COLO668 (cell line): Measurements from ENCODE around the gene ADGRV1.

Experiments used
- DNase-seq: peaks from one replicate; lab custom pipeline; 2025; ENCODE audit not compliant: unreplicated experiment; lab: John Stamatoyannopoulos, UW

ADGRV1 gene, protein sequence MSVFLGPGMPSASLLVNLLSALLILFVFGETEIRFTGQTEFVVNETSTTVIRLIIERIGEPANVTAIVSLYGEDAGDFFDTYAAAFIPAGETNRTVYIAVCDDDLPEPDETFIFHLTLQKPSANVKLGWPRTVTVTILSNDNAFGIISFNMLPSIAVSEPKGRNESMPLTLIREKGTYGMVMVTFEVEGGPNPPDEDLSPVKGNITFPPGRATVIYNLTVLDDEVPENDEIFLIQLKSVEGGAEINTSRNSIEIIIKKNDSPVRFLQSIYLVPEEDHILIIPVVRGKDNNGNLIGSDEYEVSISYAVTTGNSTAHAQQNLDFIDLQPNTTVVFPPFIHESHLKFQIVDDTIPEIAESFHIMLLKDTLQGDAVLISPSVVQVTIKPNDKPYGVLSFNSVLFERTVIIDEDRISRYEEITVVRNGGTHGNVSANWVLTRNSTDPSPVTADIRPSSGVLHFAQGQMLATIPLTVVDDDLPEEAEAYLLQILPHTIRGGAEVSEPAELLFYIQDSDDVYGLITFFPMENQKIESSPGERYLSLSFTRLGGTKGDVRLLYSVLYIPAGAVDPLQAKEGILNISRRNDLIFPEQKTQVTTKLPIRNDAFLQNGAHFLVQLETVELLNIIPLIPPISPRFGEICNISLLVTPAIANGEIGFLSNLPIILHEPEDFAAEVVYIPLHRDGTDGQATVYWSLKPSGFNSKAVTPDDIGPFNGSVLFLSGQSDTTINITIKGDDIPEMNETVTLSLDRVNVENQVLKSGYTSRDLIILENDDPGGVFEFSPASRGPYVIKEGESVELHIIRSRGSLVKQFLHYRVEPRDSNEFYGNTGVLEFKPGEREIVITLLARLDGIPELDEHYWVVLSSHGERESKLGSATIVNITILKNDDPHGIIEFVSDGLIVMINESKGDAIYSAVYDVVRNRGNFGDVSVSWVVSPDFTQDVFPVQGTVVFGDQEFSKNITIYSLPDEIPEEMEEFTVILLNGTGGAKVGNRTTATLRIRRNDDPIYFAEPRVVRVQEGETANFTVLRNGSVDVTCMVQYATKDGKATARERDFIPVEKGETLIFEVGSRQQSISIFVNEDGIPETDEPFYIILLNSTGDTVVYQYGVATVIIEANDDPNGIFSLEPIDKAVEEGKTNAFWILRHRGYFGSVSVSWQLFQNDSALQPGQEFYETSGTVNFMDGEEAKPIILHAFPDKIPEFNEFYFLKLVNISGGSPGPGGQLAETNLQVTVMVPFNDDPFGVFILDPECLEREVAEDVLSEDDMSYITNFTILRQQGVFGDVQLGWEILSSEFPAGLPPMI (N-terminal part only)

DNA sequence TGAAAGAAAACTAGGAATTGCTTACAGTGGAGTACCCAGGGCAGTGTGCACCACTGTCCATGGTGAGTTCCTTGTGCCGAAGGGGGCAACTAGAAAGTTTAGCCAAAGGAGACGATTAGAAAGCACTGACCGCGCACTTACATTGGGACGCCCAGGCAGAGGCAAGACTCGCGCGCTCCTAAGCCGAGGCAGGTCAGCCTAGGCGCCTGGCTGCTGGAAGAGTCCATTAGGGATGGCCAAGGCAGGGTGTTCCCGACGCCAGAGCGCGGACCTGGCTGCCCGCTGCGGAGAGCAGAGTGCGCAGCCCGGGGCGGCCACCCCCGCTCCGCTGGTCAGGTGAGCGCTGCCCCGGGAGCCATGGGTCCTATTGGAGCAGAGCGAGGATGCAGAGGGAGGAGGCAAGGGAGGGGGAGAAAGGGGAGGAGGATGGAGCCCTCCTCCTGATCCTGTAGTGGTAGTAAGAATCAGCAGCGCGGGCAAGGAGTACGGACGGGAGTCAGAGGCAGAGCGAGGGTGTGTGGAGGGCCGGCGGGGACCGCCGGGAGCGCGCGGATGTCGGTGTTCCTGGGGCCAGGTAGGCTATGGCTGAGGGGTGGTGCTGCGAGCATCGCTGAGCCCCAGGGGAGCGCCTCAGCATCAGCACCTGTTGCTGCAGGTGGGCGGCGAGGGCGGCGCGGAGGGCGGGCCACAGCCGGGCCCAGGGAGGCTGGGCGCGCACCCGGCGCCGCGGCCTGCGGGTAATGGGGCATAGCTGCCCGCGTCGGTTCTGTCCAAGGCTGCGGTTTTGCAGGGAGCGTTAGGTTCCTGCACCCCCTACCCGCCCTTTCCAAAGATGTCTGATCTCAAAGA, at the start of gene ADGRV1:
Gene ADGRV1, plus strand, starts transcription at position 454 of the 849 bp plus-strand sequence. Its CDS starts 99 bp downstream, at position 553.
- peak; percentile 95 for DNase-seq

DNA sequence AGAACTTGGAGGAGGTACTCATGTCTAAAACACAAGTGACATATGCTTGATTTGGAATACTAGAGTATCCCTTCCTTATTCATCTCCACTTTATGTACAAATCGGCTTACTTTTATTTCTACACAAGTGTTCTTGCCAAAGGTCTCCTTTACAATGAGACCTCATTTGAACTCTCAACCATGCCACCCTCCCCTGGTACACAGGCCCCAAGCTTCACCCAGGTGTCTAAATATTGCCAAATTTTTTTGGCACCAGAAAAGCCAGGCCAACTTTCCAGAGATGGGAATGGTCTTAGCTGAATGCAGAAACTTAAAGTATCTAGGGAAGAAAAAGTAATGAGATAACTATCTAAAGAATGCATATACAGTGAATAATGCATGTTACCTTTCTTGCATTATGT, 48.2 kb upstream of the ADGRV1 start:
- DNase-seq: no peak

DNA sequence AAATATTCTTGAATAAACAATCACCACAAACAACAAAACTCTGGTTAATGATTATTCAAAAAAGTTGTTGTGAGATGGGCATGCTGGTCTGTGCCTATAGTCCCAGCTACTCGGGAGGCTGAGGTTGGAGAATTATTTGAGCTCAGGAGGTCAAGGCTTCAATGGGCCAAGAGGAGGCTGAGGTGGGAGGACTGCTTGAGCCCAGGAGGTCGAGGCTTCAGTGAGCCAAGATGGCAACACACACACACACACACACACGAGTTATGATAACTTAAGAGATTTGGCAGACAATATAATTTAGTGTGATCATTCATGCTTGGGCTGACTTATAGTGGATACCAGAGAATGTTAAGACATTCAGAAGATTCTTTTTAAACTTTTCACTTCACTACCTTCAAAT, 44.1 kb upstream of the ADGRV1 start:
- no peak for DNase-seq

DNA sequence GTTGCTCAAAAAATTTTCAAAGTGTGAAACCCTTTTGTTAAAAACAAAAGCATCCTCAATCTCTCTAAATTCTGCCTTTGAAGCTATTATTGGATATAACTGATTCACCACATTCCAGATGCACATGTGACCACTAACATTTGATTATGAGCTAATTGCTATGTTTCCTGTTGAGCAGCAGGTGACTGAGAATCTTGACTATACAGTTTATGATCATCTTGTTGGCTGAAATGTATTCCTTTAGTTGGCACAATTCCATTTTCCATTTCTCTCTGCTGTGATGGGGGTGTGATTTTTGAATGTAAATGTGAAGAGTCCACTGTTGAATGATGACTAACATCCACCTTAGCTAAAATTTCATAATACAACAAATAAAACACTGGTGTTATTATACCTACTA, 39.9 kb upstream of the ADGRV1 start:
- DNase-seq: peak; percentile 19

DNA sequence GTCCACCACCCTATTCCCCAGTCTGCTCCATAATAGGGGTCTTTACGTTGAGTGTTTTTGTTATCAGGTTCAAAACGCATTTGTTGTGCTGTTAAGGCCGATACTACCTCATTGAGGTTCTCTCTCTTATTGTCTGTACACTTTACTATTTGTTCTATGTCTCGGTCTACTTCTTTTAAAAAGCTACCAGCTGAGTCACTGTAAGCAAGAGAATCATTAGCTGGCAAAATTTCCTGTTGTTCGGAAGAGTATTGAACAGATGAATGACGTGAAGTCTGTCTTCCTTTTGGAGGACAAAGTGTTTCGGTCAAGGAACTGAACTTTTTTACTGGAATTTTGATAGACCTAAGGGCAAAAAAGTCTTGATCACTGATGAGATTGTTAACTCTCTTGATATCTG, 39.5 kb upstream of the ADGRV1 start:
- DNase-seq: no peak

DNA sequence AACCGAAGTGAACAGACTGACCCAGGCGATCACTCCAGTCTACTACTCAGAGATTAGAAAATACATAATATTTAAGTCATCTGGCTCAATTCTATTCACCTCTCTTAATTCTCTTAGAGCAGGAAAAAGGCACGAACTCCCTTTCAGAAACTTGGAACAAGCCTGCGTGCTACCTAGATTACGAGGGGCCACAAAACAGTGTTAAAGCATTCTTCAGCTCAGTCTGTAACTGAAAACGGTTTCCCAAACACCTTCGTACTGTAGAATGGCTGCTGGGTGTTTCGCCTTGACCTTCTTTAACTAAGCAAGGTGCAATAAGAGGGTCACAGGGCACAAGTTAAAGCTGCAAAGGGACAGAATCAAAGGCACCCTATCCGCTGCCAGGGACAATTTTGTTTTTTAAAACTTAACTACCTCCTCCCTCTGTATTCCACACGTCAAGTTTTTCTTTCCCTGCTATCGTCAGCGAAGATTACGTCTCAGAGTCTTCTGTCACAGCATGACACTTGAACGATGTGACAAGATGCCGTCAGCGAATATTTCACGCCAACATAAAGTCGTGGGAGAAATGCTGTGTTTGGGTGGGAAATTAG, 29.9 kb upstream of the ADGRV1 start:
- no peak for DNase-seq

DNA sequence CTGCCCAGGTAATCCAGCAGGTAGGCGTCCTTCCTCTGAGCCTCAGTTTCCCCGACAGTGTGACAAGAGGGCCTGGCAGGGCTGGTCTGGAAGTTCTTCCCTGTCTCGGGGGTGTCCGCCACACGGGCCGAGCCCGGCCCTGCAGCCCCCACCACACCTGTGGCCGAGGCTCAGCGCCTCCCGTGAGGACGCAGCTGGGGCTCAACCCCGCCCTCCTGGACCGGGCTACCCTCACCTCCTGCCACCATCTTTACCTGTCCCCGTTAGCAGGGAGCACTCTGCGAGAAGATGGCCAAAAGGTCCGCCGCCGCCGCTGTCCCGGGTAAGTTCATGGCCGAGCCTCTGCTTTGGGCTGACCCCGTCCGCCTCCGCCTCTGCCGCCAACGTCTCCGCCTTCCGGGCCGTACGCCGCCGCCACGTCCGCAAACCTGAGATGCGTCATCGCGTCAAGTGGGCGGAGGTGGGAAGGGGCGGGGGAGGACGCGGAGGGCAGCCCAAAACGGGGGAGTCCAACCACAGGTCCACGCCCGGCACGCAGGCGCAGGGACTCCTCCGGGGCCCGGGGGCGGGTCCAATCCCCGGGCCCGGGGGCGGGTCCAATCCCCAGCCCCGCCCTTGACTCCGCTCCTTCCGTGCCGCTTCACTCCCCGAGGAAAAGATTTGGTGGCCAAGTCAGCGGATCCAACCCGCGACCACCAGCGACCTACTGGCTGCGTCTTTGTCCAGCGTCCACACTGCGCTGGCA, 29.2 kb upstream of the ADGRV1 start, which contains the start of gene LYSMD3:
Gene LYSMD3, minus strand, starts transcription at position 391 of the 745 bp plus-strand sequence. CDS start 4,295 bp downstream, outside the sequence.
- peak; percentile 95 for DNase-seq

DNA sequence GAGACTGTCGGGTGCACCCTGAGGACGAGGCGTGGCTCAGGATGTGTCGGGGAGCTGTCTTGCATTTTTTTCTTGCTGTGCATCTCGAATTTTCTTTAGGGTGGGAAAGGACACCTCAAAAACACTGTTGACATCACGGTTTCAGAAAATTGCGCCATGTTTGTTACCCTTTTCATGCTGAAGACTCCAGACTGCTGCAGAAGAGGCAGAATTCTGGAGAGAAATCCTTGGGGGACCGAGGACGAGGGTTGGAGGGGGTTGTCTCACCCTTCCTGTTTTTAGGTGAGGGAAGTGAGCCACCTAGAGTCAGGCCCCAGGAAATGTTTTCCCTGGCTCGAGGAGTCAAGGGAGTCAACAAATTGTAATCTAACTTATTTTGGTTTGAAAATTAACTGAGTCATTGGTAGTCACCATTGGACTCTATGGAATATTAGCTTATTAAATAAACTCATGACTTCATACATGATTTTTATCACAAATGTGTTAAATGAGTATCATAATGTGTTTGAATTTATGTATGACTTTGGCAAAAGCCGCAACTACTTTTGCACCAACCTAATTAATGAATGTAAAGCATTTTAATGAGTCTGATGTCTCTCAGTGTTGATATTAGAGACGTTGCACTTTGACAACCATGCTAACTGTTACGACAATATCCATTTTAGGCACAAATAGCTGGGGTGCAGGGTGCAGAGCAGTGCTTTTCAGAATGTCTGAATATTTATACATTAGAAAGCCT, 28.5 kb upstream of the ADGRV1 start:
- DNase-seq: peak; percentile 37

DNA sequence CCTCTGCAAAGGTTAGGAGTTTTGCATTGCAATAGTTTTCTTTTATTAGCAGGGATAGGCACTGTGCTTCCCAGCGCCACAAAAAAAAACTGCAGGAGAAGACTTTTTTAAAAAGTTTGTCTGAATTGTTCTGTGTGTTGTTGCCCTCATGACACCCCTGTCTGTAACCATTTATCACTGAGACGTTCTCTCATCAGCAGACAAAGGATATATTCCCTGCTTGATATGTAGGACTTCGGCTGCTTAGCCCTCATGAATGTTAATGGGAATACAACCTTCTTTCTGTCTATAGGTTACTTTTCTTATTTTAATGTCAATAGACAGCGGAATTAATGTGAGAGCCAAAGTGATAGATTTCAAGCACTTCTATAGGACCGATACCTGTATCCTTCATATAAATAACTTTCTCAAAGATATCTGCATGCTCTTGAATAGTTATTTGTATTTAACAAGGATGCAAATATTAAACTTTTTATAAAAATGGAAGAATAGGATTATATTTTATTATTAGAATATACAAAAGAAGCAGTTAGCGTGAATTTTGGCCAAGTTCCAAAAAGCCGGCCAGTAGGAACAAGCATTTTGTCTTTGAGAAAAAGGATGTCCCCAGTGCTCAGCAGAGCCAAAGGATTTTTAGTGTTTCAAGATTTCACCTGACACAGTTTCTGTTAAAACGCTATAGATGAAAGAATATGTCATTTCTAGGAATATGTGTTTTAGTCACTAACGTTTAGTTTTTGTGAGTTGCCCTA, 27.7 kb upstream of the ADGRV1 start:
- no peak for DNase-seq

DNA sequence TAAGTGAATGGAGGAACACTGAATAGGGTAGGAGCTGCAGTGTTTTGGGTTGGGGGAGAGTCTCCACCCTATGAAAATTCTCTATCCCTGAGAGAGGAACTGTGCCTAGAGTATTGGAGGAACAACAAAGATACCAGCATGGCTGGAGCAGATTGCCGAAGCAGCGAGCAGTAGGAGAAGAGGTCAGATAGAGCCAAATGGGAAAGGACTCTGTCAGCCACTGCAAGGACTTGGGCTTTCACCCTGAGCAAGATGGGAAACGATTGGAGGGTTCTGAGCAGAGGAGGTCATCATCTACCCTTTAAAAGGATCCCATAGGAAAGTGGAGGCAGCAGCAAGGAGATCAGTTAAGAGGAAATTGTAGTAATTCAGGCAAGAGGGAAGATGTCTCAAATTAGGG, 24.8 kb upstream of the ADGRV1 start:
- no peak for DNase-seq

DNA sequence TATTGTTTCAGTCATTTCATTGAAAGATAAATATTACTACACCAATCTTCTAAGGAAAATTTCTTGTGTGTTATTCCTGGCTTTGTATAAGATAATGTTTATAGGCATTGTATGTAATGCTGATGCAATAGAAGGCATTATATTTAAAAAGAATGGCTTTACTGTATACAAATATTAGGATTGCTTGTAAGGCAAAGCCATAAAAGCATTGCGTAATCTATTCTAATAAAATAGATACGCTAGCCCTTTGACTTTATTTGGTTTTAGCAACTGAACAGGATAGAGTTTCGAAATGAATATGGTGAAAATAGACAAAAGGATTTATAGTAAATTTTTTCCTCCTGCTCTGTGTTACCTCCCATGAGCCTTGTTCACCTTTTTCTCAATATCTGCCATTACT, 23.7 kb upstream of the ADGRV1 start:
- DNase-seq: no peak

DNA sequence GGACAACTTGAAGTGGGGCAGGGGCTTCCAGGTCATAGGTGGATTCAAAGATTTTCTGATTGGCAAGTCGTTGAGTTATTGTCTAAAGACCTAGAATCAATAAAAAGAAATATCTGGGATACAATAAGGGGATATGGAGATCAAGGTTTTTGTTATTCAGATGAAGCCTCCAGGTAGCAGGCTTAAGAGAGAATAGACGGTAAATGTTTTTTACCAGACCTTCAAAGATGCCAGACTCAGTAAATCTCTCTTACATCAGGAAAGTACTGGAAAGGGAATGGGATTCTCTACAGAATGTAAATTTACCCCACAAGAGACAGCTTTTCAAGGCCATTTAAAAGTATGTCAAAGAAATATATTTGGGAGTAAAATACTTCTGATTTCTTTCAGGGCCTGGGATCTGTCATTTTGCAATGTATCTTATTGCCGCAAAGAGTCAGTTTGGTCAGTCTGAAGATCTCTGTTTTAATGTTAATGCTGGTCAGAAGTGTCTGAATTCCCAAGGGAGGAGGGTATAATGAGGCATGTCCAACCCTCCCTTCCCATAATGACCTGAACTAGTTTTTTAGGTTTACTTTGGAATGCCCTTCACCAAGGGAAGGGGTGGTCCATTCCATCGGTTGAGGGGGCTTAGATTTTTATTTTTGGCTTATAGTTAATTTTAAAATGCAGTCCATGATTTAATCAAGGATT, 15.6 kb upstream of the ADGRV1 start:
- no peak for DNase-seq

DNA sequence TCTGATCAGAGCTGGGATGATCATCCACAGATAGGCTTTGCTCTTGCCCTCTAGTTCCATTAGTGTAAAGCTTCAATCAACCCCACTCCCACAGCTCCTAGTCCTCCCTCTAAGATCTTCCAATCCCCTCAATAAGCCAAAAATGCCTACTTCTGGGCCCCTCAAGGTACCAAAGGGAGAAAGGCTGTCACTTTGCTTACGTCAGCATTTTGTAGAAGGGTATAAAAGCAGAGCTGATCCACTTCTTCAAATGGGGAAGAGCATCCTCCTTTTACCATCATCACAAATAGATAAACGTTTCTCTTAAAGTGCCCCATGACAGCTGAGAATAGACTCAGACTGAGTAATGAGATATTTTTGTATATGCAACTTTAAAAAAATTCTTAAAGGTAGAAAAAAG, 13.1 kb upstream of the ADGRV1 start:
- no peak for DNase-seq

DNA sequence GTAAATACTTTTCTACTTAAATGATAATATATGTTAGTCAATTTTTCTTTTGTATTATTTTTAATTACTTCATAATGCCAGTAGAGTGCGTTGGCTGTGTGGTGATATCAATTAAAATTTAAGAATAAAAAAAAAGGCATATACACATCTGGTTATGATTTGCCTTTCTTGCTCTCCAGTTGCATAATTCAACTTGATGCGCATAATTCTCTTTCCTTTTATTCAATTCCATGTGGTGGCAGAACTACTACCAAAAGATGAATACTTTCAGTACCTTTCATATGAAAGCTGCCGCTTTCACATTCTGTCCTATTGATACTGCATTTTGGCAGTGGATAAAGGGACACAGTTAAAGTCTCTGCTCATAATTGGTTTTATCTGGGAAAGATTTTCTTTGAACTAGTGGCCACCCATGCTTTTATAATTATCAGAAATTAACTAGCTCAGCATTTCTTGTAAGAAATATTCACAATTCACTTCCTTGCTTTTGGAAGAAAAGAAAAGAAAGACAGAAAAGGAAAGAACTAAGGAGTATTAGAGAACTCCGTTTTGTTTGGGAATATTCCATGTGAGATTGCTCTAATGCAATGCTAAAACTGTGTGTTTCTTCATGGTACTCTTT, 12.3 kb upstream of the ADGRV1 start:
- DNase-seq: no peak

DNA sequence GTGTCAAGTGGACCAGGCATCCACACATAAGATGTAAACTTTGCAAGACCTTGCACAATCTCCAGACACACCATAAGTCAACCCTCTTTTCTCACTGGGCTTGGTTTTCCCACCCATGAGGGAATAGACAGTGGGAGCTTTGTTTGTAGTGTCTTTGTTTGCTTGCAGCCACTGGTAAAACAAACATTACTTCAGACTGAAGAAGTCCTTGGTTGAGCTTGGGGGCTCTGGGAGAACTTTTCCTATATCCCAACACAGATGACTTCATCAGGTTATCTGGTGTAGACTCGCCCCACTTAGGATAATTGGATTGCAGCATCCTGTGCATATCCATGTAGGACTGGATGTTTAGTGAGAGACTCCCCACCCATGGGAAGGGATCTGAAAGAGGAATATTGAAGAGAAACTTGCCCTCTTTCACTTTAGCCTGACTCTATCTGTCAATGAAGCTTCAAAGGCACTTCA, 11.5 kb upstream of the ADGRV1 start:
- DNase-seq: no peak

DNA sequence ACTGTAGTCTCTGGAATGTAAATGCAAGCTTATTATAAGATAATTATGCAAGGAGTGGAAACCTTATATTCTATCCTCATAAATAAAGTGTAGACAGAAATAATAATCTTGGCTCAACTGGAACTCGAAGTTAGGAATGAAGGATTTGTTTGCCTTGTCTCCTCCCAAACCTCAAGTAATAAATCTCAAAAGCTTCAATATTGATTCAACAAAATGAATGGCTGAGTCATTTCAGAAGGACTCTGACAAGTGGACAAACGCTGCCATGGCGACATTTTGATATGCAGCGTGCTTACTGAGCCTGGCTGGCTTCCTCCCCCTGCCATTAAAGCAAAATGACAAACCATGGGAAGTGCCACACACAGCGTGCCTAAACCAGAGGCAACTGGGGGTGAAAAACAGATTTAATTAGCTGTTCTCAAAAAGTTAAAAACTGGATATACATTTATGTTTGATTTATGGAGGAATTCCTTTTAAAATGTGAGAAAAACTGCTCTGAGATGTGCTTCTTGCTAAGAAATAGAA, 10.5 kb upstream of the ADGRV1 start:
- peak; percentile 80 for DNase-seq
